Measurements from ENCODE around the gene KRTAP6-3.

The KRTAP6-3 gene

GRCh38 chr21:30600787-30601186, 8.5 kb downstream of the KRTAP6-3 start, which contains the start of gene KRTAP22-1:
Gene KRTAP22-1, plus strand, starts transcription at chr21:30601087.
- H3K4me3 ChIP-seq (ENCODE audit: low read length), result no peak within 1 kb of the TSS
- TF ChIP-seq CTCF (conservative IDR thresholded peaks at IDR 0.05; ENCODE audit: low read depth, low read length), result no peak
- no peak for DNase-seq (ENCODE audit: low read depth)

GRCh38 chr21:30605968-30606367, 13.7 kb downstream of the KRTAP6-3 start:
- TF ChIP-seq CTCF (conservative IDR thresholded peaks at IDR 0.05; ENCODE audit: low read depth, low read length), result no peak
- no peak overlapping the region for H3K4me3 ChIP-seq (ENCODE audit: low read length)
- no peak for DNase-seq (ENCODE audit: low read depth)

- TF ChIP-seq CTCF (conservative IDR thresholded peaks at IDR 0.05; ENCODE audit: low read depth, low read length), result no peak
- H3K4me3 ChIP-seq (ENCODE audit: low read length), result no peak overlapping the region
- DNase-seq (ENCODE audit: low read depth), result no peak
Observed at GRCh38 chr21:30612132-30612531, 19.9 kb downstream of the KRTAP6-3 start.

- no peak for TF ChIP-seq CTCF (conservative IDR thresholded peaks at IDR 0.05; ENCODE audit: low read depth, low read length)
- H3K4me3 ChIP-seq (ENCODE audit: low read length), result no peak within 1 kb of the TSS
- DNase-seq (ENCODE audit: low read depth), result no peak
Observed at GRCh38 chr21:30613836-30614235, 21.6 kb downstream of the KRTAP6-3 start, which contains the start of gene KRTAP6-1. Gene KRTAP6-1, minus strand, starts transcription at chr21:30613930. Its CDS starts 26 bp downstream, at chr21:30613904.

- no peak for DNase-seq (ENCODE audit: low read depth)
- H3K4me3 ChIP-seq (ENCODE audit: low read length), result no peak overlapping the region
- TF ChIP-seq CTCF (conservative IDR thresholded peaks at IDR 0.05; ENCODE audit: low read depth, low read length), result no peak
Observed at GRCh38 chr21:30615199-30615598, 23.0 kb downstream of the KRTAP6-3 start.

GRCh38 chr21:30616125-30616524, 23.9 kb downstream of the KRTAP6-3 start, which contains the start of gene KRTAP20-1:
Gene KRTAP20-1, plus strand, starts transcription at chr21:30616425. Its CDS starts 30 bp downstream, at chr21:30616455.
- TF ChIP-seq CTCF (conservative IDR thresholded peaks at IDR 0.05; ENCODE audit: low read depth, low read length), result no peak
- no peak for DNase-seq (ENCODE audit: low read depth)
- H3K4me3 ChIP-seq (ENCODE audit: low read length), result no peak within 1 kb of the TSS

GRCh38 chr21:30620080-30620479, 27.8 kb downstream of the KRTAP6-3 start:
- TF ChIP-seq CTCF (conservative IDR thresholded peaks at IDR 0.05; ENCODE audit: low read depth, low read length), result no peak
- H3K4me3 ChIP-seq (ENCODE audit: low read length), result no peak overlapping the region
- DNase-seq (ENCODE audit: low read depth), result no peak

Data from retinal pigment epithelial cell (primary cell).